ENCODE results near the gene RBM39. TPM values are rescaled to one million over a fixed set of nuclear protein-coding genes. Genes with fewer than 3 reads are reported as not detected.

Gene RBM39
- total and polyA plus RNA-seq, 10 of the 15 experiments (the other 5 are each of a cell fraction or from before 2014, with no cell fraction given) = 135 to 280 (median 217) TPM

DNA sequence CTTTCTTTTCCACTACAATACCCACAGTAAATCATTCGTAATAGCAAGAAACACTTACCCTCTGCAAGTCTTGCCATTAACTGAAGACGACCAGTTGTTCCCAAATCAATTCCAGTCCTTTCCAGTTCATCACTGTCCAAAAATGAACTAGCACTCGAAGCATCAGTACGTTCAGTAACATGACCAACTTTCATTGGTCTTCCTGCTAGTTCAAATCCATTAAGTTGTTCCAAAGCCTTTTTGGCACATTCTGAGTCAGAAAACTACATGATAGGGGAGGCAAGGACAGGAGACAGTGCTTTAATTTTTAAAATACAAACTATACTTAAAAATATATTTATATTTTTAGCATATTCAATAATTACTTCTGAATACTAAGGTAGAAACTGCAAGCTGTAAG, 27.9 kb downstream of the RBM39 start:
- WGBS (ENCODE audit: insufficient coverage, insufficient replicate concordance, low lambda C conversion rate, missing lambda C conversion rate) = 36% methylated on average over 4 of the region's 4 CpGs
- no peak for DNase-seq (ENCODE audit: low read depth, low spot score)
- RAD21 ChIA-PET (ENCODE audit: unreplicated experiment) = interaction anchor here (1.8 kb wide), 1 partner anchor 113 kb away, joined by 6 read pairs; no protein-coding TSS in a partner anchor
- H3K36me3 ChIP-seq (ENCODE audit: control insufficient read depth in 2 of 2, insufficient read depth in 2 of 2, low read length in 1 of 2) = peaks cover 23 to 59% of the 10 kb centered on the region in 2 experiments
- no TSS peak for BruUV-seq (replicated peaks)
- no peak overlapping the region for H3K4me3 ChIP-seq
- intact Hi-C loops (cut with micrococcal nuclease; ENCODE audit: unreplicated experiment) = no loop called here
- no peak overlapping the region for H3K27ac ChIP-seq (ENCODE audit: control insufficient read depth, insufficient read depth)
- TF ChIP-seq SREBF1 (IDR thresholded peaks at IDR 0.05; ENCODE audit: low read length) = no peak
- TF ChIP-seq PRDM15 (CRISPR knock-in tag; IDR thresholded peaks at IDR 0.05) = no peak
- TF ChIP-seq POLR2AphosphoS5 (IDR thresholded peaks at IDR 0.05; ENCODE audit: low read length) = peak; percentile 32; the same call in 1 of the 2 replicates
- TF ChIP-seq CUX1 (IDR thresholded peaks at IDR 0.05; ENCODE audit: insufficient replicate concordance, low read depth, low read length) = no peak
- no peak for TF ChIP-seq CEBPZ (IDR thresholded peaks at IDR 0.05; ENCODE audit: low read depth, low read length)
- no peak for TF ChIP-seq RBBP5 (conservative IDR thresholded peaks at IDR 0.05)
- no peak for TF ChIP-seq NR2C1 (IDR thresholded peaks at IDR 0.05)
- no peak for TF ChIP-seq TBL1XR1 (IDR thresholded peaks at IDR 0.05; ENCODE audit: low read depth, low read length)
- H3K9ac ChIP-seq (ENCODE audit: control insufficient read depth, insufficient read depth, low read length) = no peak overlapping the region
- peaks cover 16% of the 10 kb centered on the region for H3K4me1 ChIP-seq (ENCODE audit: control insufficient read depth, insufficient read depth, low read length)
- CTCF ChIA-PET = interaction anchor here (0.6 to 1.2 kb wide), 3 partner anchors 11 to 225 kb away, joined by 3 to 4 read pairs (median 3); no protein-coding TSS in a partner anchor
- H4K20me1 ChIP-seq (ENCODE audit: control insufficient read depth, insufficient read depth) = peaks cover 20% of the 10 kb centered on the region
- no peak overlapping the region for H3K4me2 ChIP-seq (ENCODE audit: control insufficient read depth, insufficient read depth)
- ATAC-seq = no peak
- POLR2A ChIA-PET = interaction anchor here (0.6 kb wide), 2 partner anchors 13 to 26 kb away, joined by 5 to 8 read pairs; no protein-coding TSS in a partner anchor
- H3K9me3 ChIP-seq (replicated peaks; ENCODE audit: control insufficient read depth, insufficient read depth, low read length) = no peaks in the 10 kb centered on the region
- no peak overlapping the region for H2AFZ ChIP-seq (ENCODE audit: control insufficient read depth, low read depth, low read length)
- in situ Hi-C loops (cut with MboI) = no loop called here
- FAIRE-seq = no peak
- H3K27me3 ChIP-seq (replicated peaks in 1 of 2; ENCODE audit: control insufficient read depth in 2 of 2, insufficient read depth in 2 of 2, low read length in 1 of 2) = no peaks in the 10 kb centered on the region
- H3K79me2 ChIP-seq (ENCODE audit: control insufficient read depth, insufficient read depth, low read length) = peaks cover 43% of the 10 kb centered on the region
- SMC1A ChIA-PET (ENCODE audit: uncharacterized antibody, unreplicated experiment) = interaction anchor here (1.1 kb wide), 1 partner anchor 11 kb away, joined by 3 read pairs; no protein-coding TSS in a partner anchor

All from GM12878 (cell line).